Transverse colon (tissue), 4 donors: ENCODE results near the gene PLCL2. TPM values are rescaled to one million over a fixed set of nuclear protein-coding genes. Genes with fewer than 3 reads are reported as not detected.
"Not testable (repeated sequence)": the region's sequence is repeated elsewhere in the genome, so short reads cannot be mapped to it uniquely, and the experiment has no call there.

Source experiments
- DNase-seq: peaks from one replicate; pipeline ENCODE4 v3.0.0-alpha.2; 2019
- H3K27ac ChIP-seq, 4 donors: fragments of 200-600 bp; sonication (generic); 2 replicates each; pipeline ENCODE4 v1.5.1; 2016 to 2018; ENCODE audit warnings: inconsistent platforms in 4 of 4
- H3K27me3 ChIP-seq: fragments of 200-600 bp; sonication (generic); 2 replicates; pipeline ENCODE4 v1.5.1; 2017; ENCODE audit warnings: inconsistent platforms
- H3K36me3 ChIP-seq, 4 donors: fragments of 200-600 bp; sonication (generic); 2 replicates each; pipeline ENCODE4 v1.5.1; 2017 to 2019; ENCODE audit warnings: inconsistent platforms in 4 of 4
- H3K4me1 ChIP-seq, 4 donors: fragments of 200-600 bp; sonication (generic); 2 replicates each; pipeline ENCODE4 v1.5.1; 2017 to 2020; ENCODE audit warnings: inconsistent platforms in 4 of 4
- H3K4me3 ChIP-seq, 4 donors: fragments of 200-600 bp; sonication (generic); 1 replicate in 1 of 4; 2 replicates in 3 of 4; pipeline versions ENCODE4 v1.5.1 to v1.6.1; 2017 to 2019; ENCODE audit warnings: inconsistent platforms in 4 of 4
- H3K9me3 ChIP-seq, 2 donors: fragments of 200-600 bp; sonication (generic); 2 replicates each; pipeline ENCODE4 v1.5.1; 2017 to 2019; ENCODE audit warnings: inconsistent platforms in 2 of 2
- CTCF ChIP-seq, 5 experiments: fragments of 200-600 bp in 3 of 5; fragments of 450-650 bp in 2 of 5; sonication (generic) in 3 of 5; IDR thresholded peaks; 1 replicate in 2 of 5; 2 replicates in 3 of 5; pipeline ENCODE4 v1.5.1; 2016 to 2017; ENCODE audit warnings: antibody characterized with exemption in 5 of 5, inconsistent platforms in 3 of 5, mild to moderate bottlenecking in 2 of 5, moderate library complexity in 1 of 5
- EP300 ChIP-seq: sonication (generic); formaldehyde crosslinking; IDR thresholded peaks from one replicate; pipeline ENCODE4 v1.6.1; 2017; ENCODE audit warnings: antibody characterized with exemption, low read depth
- POLR2A ChIP-seq: fragments of 450-650 bp; IDR thresholded peaks from one replicate; pipeline ENCODE4 v1.6.1; 2016; ENCODE audit warnings: antibody characterized with exemption, mild to moderate bottlenecking, moderate library complexity
- POLR2AphosphoS5 ChIP-seq, 3 donors: sonication (generic); formaldehyde crosslinking; IDR thresholded peaks; one replicate each; pipeline ENCODE4 v1.6.1; 2016; ENCODE audit warnings: antibody characterized with exemption in 3 of 3
- WGBS, 2 donors: methylation state at CpG; one replicate each; pipeline ENCODE4 v1.1.5; 2018; ENCODE audit warnings: low coverage in 1 of 2; 5-methylcytosine and 5-hydroxymethylcytosine counted together
- in situ Hi-C, 4 donors: fragments of 200-750 bp; cut with MboI; loops; one replicate each; pipeline versions ENCODE4 v1.15.0 to v1.15.1; 2017; ENCODE audit warnings: low sequenced_read_pairs in 3 of 4, low pct_ligation_motif_present in 1 of 4, low pct_unique_long_range_greater_than_20kb in 1 of 4
- intact Hi-C: fragments of 100-400 bp; cut with DNase I; formaldehyde crosslinking; loops from one replicate; pipeline ENCODE4 v1.15.1; 2023; ENCODE audit warnings: low total_unique reads
- total RNA-seq, 4 donors: library from RNA; depleted of rRNA; stranded (reverse); fragments of >200 nt; gene quantifications; one replicate each; pipeline ENCODE4 v1.1.0, GENCODE V29; 2016

PLCL2 gene
- total RNA-seq, 4 donors from 2014 or later = 17.2 to 41.4 (median 35.9) TPM

GRCh38 chr3:16978234-16978920 lies 93.6 kb downstream of the PLCL2 start:
- Histone ChIP-seq H3K4me3 (no peak overlapping the region), H3K4me1 (no peaks in the 10 kb centered on the region), H3K27me3 (no peaks in the 10 kb centered on the region), H3K9me3 (no peaks in the 10 kb centered on the region), H3K27ac (no peak overlapping the region), H3K36me3 (no peaks in the 10 kb centered on the region)
- no peak for DNase-seq
- WGBS, 2 donors = 88 to 94% methylated on average over 4 of the region's 4 CpGs
- TF ChIP-seq EP300 = no peak
- no peak for TF ChIP-seq CTCF (IDR thresholded peaks at IDR 0.05)
- no peak for TF ChIP-seq POLR2A
- no peak for TF ChIP-seq POLR2AphosphoS5 (IDR thresholded peaks at IDR 0.05)
- in situ Hi-C loops (no loop called here), intact Hi-C loops (no loop called here)

GRCh38 chr3:16978921-16979271 lies 94.1 kb downstream of the PLCL2 start:
- no peaks in the 10 kb centered on the region for H3K36me3 ChIP-seq
- 64 to 78% methylated on average over 3 of the region's 3 CpGs for WGBS, 2 donors
- TF ChIP-seq POLR2AphosphoS5 (IDR thresholded peaks at IDR 0.05) = no peak
- TF ChIP-seq POLR2A = no peak
- no peak for TF ChIP-seq EP300
- no peak for TF ChIP-seq CTCF (IDR thresholded peaks at IDR 0.05)

GRCh38 chr3:16979769-16980515 lies 95.2 kb downstream of the PLCL2 start:
- intact Hi-C loops, in situ Hi-C loops, H3K4me3 ChIP-seq, H3K36me3 ChIP-seq, H3K27me3 ChIP-seq, DNase-seq, H3K27ac ChIP-seq, H3K4me1 ChIP-seq, H3K9me3 ChIP-seq: not testable (repeated sequence)
- 99% methylated on average over 9 of the region's 43 CpGs; no CpG with 5 or more reads in 1 of the 2 donors for WGBS, 2 donors

More at GRCh38 chr3:16978921-16979271, 94.1 kb downstream of the PLCL2 start:
- no peak overlapping the region for H3K4me3 ChIP-seq
- no peak for DNase-seq
- H3K27me3 ChIP-seq = no peaks in the 10 kb centered on the region
- in situ Hi-C loops (no loop called here), intact Hi-C loops (no loop called here)
- no peak overlapping the region for H3K27ac ChIP-seq
- no peaks in the 10 kb centered on the region for H3K9me3 ChIP-seq
- H3K4me1 ChIP-seq = no peaks in the 10 kb centered on the region

- H3K36me3 ChIP-seq, H3K4me1 ChIP-seq, H3K9me3 ChIP-seq, H3K27me3 ChIP-seq, H3K27ac ChIP-seq, H3K4me3 ChIP-seq, intact Hi-C loops, DNase-seq, in situ Hi-C loops: not testable (repeated sequence)
- WGBS, 2 donors = 98% methylated on average over 11 of the region's 26 CpGs; no CpG with 5 or more reads in 1 of the 2 donors
These were observed 95.8 kb downstream of the PLCL2 start for GRCh38 chr3:16980526-16980925.

GRCh38 chr3:16982460-16982859 lies 97.7 kb downstream of the PLCL2 start:
- Histone ChIP-seq H3K4me1 (peaks cover 0 to 5% (median 0%) of the 10 kb centered on the region in 4 donors), H3K36me3 (no peaks in the 10 kb centered on the region), H3K9me3 (no peaks in the 10 kb centered on the region), H3K27me3 (no peaks in the 10 kb centered on the region), H3K27ac (no peak overlapping the region), H3K4me3 (no peak overlapping the region)
- in situ Hi-C loops (no loop called here), intact Hi-C loops (no loop called here)
- WGBS, 2 donors = 89 to 90% methylated on average over 6 of the region's 6 CpGs
- DNase-seq = no peak
- TF ChIP-seq POLR2A = no peak
